ENCODE measurements around the gene JARID2. TPM values are rescaled to one million over a fixed set of nuclear protein-coding genes. Genes with fewer than 3 reads are reported as not detected.

JARID2 gene
- total and polyA plus RNA-seq, 9 of the 15 experiments (the other 6 are each of a cell fraction or from before 2014, with no cell fraction given): 5.0 to 29.0 (median 15.6) TPM

DNA sequence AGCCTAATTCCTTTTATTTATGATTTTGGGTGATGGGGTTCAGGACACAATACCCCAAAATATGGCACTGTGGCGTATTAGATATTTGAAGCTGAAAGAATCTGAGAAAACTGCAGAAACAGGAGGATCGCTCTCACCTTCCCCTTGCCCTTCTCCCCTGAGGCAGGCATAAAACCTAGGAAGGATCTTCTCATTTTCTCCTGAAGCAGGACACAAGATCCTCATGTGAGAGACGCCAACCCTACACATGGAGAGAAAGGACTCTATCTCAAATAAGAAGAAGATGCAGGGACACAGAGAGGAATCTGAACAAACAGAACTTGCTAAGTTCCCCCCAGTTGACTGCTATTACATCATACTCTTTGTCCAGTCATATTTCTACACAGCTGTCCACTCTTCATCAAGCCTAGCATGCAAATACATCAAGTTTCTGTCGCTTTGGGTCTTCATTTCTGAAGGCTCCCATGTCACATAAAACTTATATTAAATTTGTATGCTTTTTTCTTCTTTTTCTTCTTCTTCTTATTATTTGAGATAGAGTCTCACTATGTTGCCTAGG is 307.9 kb downstream of the JARID2 start (continued):
- no peak for TF ChIP-seq TRIM25 (IDR thresholded peaks at IDR 0.05; ENCODE audit: borderline replicate concordance)
- no peak for TF ChIP-seq NFIX (CRISPR knock-in tag; IDR thresholded peaks at IDR 0.05; ENCODE audit: low read depth)
- TF ChIP-seq RBM25 (IDR thresholded peaks at IDR 0.05; ENCODE audit: low read depth, low read length, severe bottlenecking): no peak
- TF ChIP-seq, protein P1, sequence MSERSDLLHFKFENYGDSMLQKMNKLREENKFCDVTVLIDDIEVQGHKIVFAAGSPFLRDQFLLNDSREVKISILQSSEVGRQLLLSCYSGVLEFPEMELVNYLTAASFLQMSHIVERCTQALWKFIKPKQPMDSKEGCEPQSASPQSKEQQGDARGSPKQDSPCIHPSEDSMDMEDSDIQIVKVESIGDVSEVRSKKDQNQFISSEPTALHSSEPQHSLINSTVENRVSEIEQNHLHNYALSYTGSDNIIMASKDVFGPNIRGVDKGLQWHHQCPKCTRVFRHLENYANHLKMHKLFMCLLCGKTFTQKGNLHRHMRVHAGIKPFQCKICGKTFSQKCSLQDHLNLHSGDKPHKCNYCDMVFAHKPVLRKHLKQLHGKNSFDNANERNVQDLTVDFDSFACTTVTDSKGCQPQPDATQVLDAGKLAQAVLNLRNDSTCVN (CRISPR knock-in tag; IDR thresholded peaks at IDR 0.05): no peak
- no peak for TF ChIP-seq ELF1 (tag; IDR thresholded peaks at IDR 0.05)
- TF ChIP-seq ETV1 (tag; conservative IDR thresholded peaks at IDR 0.05; ENCODE audit: low read depth): no peak
- TF ChIP-seq MGA (IDR thresholded peaks at IDR 0.05): peak; percentile 85
- peak; percentile 81; the same call in 1 of the 2 replicates for TF ChIP-seq ZSCAN32 (CRISPR knock-in tag; IDR thresholded peaks at IDR 0.05)
- TF ChIP-seq MTA3 (IDR thresholded peaks at IDR 0.05; ENCODE audit: borderline replicate concordance): no peak
- TF ChIP-seq, protein P2, sequence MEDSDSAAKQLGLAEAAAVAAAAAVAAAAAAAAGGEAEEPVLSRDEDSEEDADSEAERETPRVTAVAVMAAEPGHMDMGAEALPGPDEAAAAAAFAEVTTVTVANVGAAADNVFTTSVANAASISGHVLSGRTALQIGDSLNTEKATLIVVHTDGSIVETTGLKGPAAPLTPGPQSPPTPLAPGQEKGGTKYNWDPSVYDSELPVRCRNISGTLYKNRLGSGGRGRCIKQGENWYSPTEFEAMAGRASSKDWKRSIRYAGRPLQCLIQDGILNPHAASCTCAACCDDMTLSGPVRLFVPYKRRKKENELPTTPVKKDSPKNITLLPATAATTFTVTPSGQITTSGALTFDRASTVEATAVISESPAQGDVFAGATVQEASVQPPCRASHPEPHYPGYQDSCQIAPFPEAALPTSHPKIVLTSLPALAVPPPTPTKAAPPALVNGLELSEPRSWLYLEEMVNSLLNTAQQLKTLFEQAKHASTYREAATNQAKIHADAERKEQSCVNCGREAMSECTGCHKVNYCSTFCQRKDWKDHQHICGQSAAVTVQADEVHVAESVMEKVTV (CRISPR knock-in tag; IDR thresholded peaks at IDR 0.05): no peak
- TF ChIP-seq TCF7L2 (IDR thresholded peaks at IDR 0.05; ENCODE audit: low read depth, low read length): no peak

All from K562 (cell line).